HL-60 (cell line): ENCODE measurements around the gene BRD4.

Source experiments
- DNase-seq, 2 experiments: peaks; one replicate each; pipeline ENCODE4 v3.0.0-alpha.2; 2010 to 2020; ENCODE audit warnings: low read depth in 1 of 2, low spot score in 1 of 2
- H3K27ac ChIP-seq: fragments of 250-450 bp; sonication (Bioruptor Pico); replicated peaks from 2 replicates; pipeline ENCODE4 v1.5.1; 2020; ENCODE audit warnings: mild to moderate bottlenecking, moderate library complexity
- H3K27me3 ChIP-seq: fragments of 250-450 bp; sonication (Bioruptor Pico); 2 replicates; pipeline ENCODE4 v1.5.1; 2021; ENCODE audit warnings: mild to moderate bottlenecking, moderate library complexity; ENCODE audit not compliant: insufficient read depth, poor library complexity, severe bottlenecking
- H3K4me3 ChIP-seq: replicated peaks from 2 replicates; pipeline ENCODE4 v1.5.1; 2011; ENCODE audit warnings: mild to moderate bottlenecking, control low read depth, low read length; ENCODE audit not compliant: insufficient read depth
- GABPA ChIP-seq: IDR thresholded peaks from 2 replicates; pipeline ENCODE4 v1.6.1; 2012; ENCODE audit warnings: low read depth
- POLR2AphosphoS5 ChIP-seq: IDR thresholded peaks from 2 replicates; pipeline ENCODE4 v1.6.1; 2012; ENCODE audit warnings: low read depth
- SPI1 ChIP-seq: IDR thresholded peaks from 2 replicates; pipeline ENCODE4 v1.6.1; 2012; ENCODE audit warnings: low read depth, mild to moderate bottlenecking, borderline replicate concordance
- TF ChIP-seq, protein P1 (sequence below): IDR thresholded peaks from one replicate; pipeline ENCODE4 v1.5.1; 2011; ENCODE audit warnings: low read length, control low read depth, inconsistent platforms; ENCODE audit not compliant: insufficient read depth
- TF ChIP-seq, protein P2 (sequence below): IDR thresholded peaks from 2 replicates; pipeline ENCODE4 v1.6.1; 2012; ENCODE audit warnings: low read depth; ENCODE audit not compliant: insufficient replicate concordance

BRD4 gene

DNA sequence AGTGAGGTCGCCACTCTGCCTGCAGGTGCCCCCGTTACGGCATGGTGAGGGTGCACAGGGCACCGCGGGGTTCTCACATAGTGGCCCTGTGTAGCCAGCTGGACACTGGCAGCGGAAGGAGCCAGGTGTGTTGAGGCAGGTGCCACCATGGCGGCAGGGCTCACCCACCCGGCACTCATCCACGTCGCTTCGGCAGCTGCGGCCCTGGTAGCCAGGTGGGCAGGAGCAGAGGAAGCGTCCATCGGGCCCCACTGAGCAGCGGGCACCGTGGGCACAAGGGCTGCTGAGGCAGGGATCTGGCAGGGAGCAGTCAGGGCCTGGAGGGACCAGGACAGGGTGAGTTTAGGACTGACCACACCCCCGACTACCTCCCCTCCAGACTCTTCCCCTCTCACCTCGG, 140.4 kb downstream of the BRD4 start:
- H3K27ac ChIP-seq = no peak overlapping the region
- TF ChIP-seq POLR2AphosphoS5 (no peak), SPI1 (no peak), GABPA (no peak)
- TF ChIP-seq, protein P1, sequence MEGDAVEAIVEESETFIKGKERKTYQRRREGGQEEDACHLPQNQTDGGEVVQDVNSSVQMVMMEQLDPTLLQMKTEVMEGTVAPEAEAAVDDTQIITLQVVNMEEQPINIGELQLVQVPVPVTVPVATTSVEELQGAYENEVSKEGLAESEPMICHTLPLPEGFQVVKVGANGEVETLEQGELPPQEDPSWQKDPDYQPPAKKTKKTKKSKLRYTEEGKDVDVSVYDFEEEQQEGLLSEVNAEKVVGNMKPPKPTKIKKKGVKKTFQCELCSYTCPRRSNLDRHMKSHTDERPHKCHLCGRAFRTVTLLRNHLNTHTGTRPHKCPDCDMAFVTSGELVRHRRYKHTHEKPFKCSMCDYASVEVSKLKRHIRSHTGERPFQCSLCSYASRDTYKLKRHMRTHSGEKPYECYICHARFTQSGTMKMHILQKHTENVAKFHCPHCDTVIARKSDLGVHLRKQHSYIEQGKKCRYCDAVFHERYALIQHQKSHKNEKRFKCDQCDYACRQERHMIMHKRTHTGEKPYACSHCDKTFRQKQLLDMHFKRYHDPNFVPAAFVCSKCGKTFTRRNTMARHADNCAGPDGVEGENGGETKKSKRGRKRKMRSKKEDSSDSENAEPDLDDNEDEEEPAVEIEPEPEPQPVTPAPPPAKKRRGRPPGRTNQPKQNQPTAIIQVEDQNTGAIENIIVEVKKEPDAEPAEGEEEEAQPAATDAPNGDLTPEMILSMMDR = no peak
- TF ChIP-seq, protein P2, sequence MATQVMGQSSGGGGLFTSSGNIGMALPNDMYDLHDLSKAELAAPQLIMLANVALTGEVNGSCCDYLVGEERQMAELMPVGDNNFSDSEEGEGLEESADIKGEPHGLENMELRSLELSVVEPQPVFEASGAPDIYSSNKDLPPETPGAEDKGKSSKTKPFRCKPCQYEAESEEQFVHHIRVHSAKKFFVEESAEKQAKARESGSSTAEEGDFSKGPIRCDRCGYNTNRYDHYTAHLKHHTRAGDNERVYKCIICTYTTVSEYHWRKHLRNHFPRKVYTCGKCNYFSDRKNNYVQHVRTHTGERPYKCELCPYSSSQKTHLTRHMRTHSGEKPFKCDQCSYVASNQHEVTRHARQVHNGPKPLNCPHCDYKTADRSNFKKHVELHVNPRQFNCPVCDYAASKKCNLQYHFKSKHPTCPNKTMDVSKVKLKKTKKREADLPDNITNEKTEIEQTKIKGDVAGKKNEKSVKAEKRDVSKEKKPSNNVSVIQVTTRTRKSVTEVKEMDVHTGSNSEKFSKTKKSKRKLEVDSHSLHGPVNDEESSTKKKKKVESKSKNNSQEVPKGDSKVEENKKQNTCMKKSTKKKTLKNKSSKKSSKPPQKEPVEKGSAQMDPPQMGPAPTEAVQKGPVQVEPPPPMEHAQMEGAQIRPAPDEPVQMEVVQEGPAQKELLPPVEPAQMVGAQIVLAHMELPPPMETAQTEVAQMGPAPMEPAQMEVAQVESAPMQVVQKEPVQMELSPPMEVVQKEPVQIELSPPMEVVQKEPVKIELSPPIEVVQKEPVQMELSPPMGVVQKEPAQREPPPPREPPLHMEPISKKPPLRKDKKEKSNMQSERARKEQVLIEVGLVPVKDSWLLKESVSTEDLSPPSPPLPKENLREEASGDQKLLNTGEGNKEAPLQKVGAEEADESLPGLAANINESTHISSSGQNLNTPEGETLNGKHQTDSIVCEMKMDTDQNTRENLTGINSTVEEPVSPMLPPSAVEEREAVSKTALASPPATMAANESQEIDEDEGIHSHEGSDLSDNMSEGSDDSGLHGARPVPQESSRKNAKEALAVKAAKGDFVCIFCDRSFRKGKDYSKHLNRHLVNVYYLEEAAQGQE = no peak
- H3K4me3 ChIP-seq = no peak overlapping the region
- peaks cover 19% of the 10 kb centered on the region for H3K27me3 ChIP-seq
- DNase-seq = no peak

DNA sequence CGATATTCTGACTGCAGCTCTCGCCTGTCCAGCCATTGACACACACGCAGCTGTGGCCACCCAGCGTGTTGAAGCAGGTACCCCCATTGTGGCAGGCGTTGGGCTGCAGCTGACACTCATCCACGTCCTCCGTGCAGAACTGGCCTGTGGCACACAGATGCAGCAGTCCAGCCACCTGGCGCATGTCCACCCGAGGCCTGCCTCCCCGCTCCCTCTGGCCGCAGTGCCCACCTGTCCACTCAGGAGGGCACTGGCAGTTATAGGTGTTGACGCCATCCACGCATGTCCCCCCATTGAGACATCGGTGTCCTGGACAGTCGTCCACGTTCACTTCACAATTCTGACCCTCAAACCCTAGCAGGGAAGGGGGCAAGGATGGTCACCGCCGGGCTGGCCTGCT, 140.8 kb downstream of the BRD4 start:
- TF ChIP-seq POLR2AphosphoS5 (no peak), GABPA (no peak), SPI1 (no peak)
- TF ChIP-seq, protein P1 = no peak
- TF ChIP-seq, protein P2 = no peak
- no peak overlapping the region for H3K4me3 ChIP-seq

DNA sequence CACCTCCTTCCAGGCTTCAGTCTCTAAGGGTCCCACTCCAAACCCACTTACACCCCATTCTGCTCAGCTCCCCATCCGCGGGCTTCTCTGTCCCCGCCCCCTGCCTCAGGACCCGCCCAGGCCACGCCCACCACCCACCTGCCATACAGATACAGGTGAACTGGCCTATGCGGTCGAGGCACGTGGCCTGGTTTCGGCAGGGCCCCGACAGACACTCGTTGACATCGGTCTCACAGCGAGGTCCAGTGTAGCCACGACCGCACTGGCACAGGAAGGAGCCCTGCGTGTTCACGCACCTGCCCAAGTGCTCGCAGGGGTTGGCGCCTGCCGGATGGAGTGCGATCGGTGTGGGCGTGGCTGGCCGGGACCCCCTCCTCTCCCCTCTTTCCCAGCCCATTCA, 143.5 kb downstream of the BRD4 start:
- no peak for DNase-seq
- Histone ChIP-seq H3K27me3 (no peaks in the 10 kb centered on the region), H3K4me3 (no peak overlapping the region), H3K27ac (no peak overlapping the region)
- TF ChIP-seq SPI1 = no peak
- TF ChIP-seq, protein P1 = no peak
- no peak for TF ChIP-seq GABPA
- TF ChIP-seq, protein P2 = no peak
- TF ChIP-seq POLR2AphosphoS5 = no peak

More for the DNA sequence above, 140.8 kb downstream of the BRD4 start:
- Histone ChIP-seq H3K27me3 (peaks cover 18% of the 10 kb centered on the region), H3K27ac (no peak overlapping the region)
- DNase-seq = no peak
